ENCODE data around the gene FAM117B. TPM values are rescaled to one million over a fixed set of nuclear protein-coding genes. Genes with fewer than 3 reads are reported as not detected.

Gene FAM117B
- total RNA-seq, 1 experiment from 2014 or later: 24.0 TPM

DNA sequence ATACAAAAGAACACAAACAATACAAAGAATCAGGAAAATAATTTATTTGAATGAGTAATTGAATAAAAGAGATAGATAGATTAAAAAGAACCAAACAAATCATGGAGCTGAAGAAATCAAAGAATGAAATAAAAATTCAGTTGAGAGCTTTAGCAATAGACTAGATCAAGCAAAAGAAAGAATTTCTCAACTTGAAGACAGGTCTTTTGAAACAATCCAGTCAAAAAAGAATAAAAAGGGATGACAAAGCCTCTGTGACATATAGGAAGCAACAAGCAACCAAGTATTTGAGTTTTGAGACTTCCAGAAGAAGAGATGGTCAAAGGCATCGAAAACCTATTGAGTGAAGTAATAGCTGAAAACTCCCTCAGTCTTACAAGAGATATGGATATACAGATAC lies 108.8 kb downstream of the FAM117B start:
- no peak overlapping the region for H2AFZ ChIP-seq (ENCODE audit: low read length)
- H2AK5ac ChIP-seq (ENCODE audit: insufficient read length, low read length): no peak overlapping the region
- no CpG with 5 or more reads among the region's 1 CpG for WGBS (ENCODE audit: extremely low coverage, insufficient read length, low lambda C conversion rate)
- no peak overlapping the region for H3T11ph ChIP-seq (ENCODE audit: low read length)
- no peaks in the 10 kb centered on the region for H3K23me2 ChIP-seq (ENCODE audit: insufficient read length, low read depth, low read length, poor library complexity, severe bottlenecking)
- DNase-seq: no peak
- H3K79me2 ChIP-seq (ENCODE audit: insufficient read depth, low read length): no peaks in the 10 kb centered on the region
- H4K8ac ChIP-seq (replicated peaks; ENCODE audit: insufficient read length, low read depth, low read length): no peak overlapping the region
- H4K5ac ChIP-seq (ENCODE audit: insufficient read length, low read depth, low read length): no peak overlapping the region
- H2BK20ac ChIP-seq (ENCODE audit: low read depth, low read length, poor library complexity, severe bottlenecking): no peak overlapping the region
- no peaks in the 10 kb centered on the region for H3K79me1 ChIP-seq (ENCODE audit: insufficient read depth, low read depth, low read length, poor library complexity, severe bottlenecking)
- no peaks in the 10 kb centered on the region for H4K20me1 ChIP-seq (ENCODE audit: control insufficient read depth, insufficient read depth, insufficient read length)
- H3K27ac ChIP-seq (ENCODE audit: insufficient read length, low read depth, low read length): no peak overlapping the region
- no peak overlapping the region for H3K4ac ChIP-seq (ENCODE audit: low read depth, low read length)
- peaks cover 6 to 22% (median 18%) of the 10 kb centered on the region in 3 experiments for H3K36me3 Mint-ChIP-seq (ENCODE audit: insufficient read depth in 1 of 3, low read depth in 3 of 3)
- no peak overlapping the region for H3K4me3 Mint-ChIP-seq
- H3K9me3 ChIP-seq (ENCODE audit: control insufficient read depth, low read depth, low read length): no peaks in the 10 kb centered on the region
- no peaks in the 10 kb centered on the region for H3K27me3 Mint-ChIP-seq (ENCODE audit: low read depth)
- no peak overlapping the region for H3K9ac ChIP-seq (ENCODE audit: extremely low read depth, insufficient read length, low read length)
- H3K23ac ChIP-seq (ENCODE audit: insufficient read length, low read depth, low read length): no peak overlapping the region
- no peaks in the 10 kb centered on the region for H3K4me1 ChIP-seq (ENCODE audit: insufficient read depth, low read length)
- no peak overlapping the region for H2BK5ac ChIP-seq (ENCODE audit: insufficient read length, low read length)
- H2BK12ac ChIP-seq (ENCODE audit: insufficient read length, low read depth, low read length): no peak overlapping the region
- H2BK15ac ChIP-seq (ENCODE audit: low read depth, low read length): no peak overlapping the region
- H3K27me3 ChIP-seq (ENCODE audit: insufficient read depth, low read length): no peaks in the 10 kb centered on the region
- no peaks in the 10 kb centered on the region for H3K4me1 Mint-ChIP-seq
- no peak overlapping the region for H3K4me2 ChIP-seq (ENCODE audit: insufficient read depth, insufficient read length, low read length)
- H2BK120ac ChIP-seq (ENCODE audit: low read depth, low read length, poor library complexity, severe bottlenecking): no peak overlapping the region
- H3K56ac ChIP-seq (ENCODE audit: insufficient read length, low read depth, low read length): no peak overlapping the region
- peaks cover 0 to 9% of the 10 kb centered on the region in 2 experiments; a peak in 2 of 5 replicates for H3K9me3 Mint-ChIP-seq
- no peak overlapping the region for H3K27ac Mint-ChIP-seq
- H3K18ac ChIP-seq (ENCODE audit: insufficient read length, low read depth, low read length): no peak overlapping the region
- TF ChIP-seq CTCF (conservative IDR thresholded peaks at IDR 0.05): no peak
- H4K91ac ChIP-seq (ENCODE audit: insufficient read length, low read depth, low read length): no peak overlapping the region
- H3K14ac ChIP-seq (ENCODE audit: insufficient read depth, low read length): no peak overlapping the region

All from H9 (cell line).